GM23338 (cell line): ENCODE data around the gene PACS2. TPM values are rescaled to one million over a fixed set of nuclear protein-coding genes. Genes with fewer than 3 reads are reported as not detected.
A peak's percentile ranks its signal among the peaks of the same experiment; 100 is the strongest.

Source experiments
- ATAC-seq: fragments of 200-7000 bp; cut with Tn5 transposase; 3 replicates; pipeline ENCODE4 v1.9.1; 2020
- DNase-seq: peaks from one replicate; pipeline ENCODE4 v3.0.0-alpha.2; 2015; ENCODE audit warnings: low spot score
- H2AFZ ChIP-seq: fragments of 200-600 bp; sonication (generic); 2 replicates; pipeline ENCODE4 v1.8.0; 2016; ENCODE audit warnings: antibody characterized with exemption, mild to moderate bottlenecking, moderate library complexity
- H3F3A ChIP-seq: fragments of 200-600 bp; sonication (generic); replicated peaks from 2 replicates; pipeline ENCODE4 v1.8.0; 2017; ENCODE audit warnings: antibody characterized with exemption, mixed run types, low read depth
- H3K27ac ChIP-seq: fragments of 200-600 bp; sonication (generic); 2 replicates; pipeline ENCODE4 v1.6.1; 2016; ENCODE audit warnings: low read depth
- H3K27me3 ChIP-seq: fragments of 200-600 bp; sonication (generic); 2 replicates; pipeline ENCODE4 v1.8.0; 2016; ENCODE audit warnings: mild to moderate bottlenecking, mixed run types, moderate library complexity; ENCODE audit not compliant: insufficient read depth
- H3K36me3 ChIP-seq: fragments of 200-600 bp; sonication (generic); 2 replicates; pipeline ENCODE4 v1.8.0; 2016; ENCODE audit warnings: mild to moderate bottlenecking; ENCODE audit not compliant: insufficient read depth
- H3K4me1 ChIP-seq: fragments of 200-600 bp; sonication (generic); 2 replicates; pipeline ENCODE4 v1.8.0; 2016; ENCODE audit warnings: mild to moderate bottlenecking, moderate library complexity; ENCODE audit not compliant: insufficient read depth
- H3K4me2 ChIP-seq: fragments of 200-600 bp; sonication (generic); 2 replicates; pipeline ENCODE4 v1.7.1; 2017; ENCODE audit warnings: mixed run types
- H3K4me3 ChIP-seq: fragments of 200-600 bp; sonication (generic); 2 replicates; pipeline ENCODE4 v1.6.1; 2016; ENCODE audit warnings: mixed run types
- H3K79me2 ChIP-seq: fragments of 200-600 bp; sonication (generic); replicated peaks from 2 replicates; pipeline ENCODE4 v1.8.0; 2017; ENCODE audit warnings: mild to moderate bottlenecking; ENCODE audit not compliant: insufficient read depth
- H3K9me2 ChIP-seq: fragments of 200-600 bp; sonication (generic); 2 replicates; pipeline ENCODE4 v1.8.0; 2017; ENCODE audit not compliant: insufficient read depth
- H4K20me1 ChIP-seq: fragments of 200-600 bp; sonication (generic); replicated peaks from 2 replicates; pipeline ENCODE4 v1.8.0; 2017; ENCODE audit warnings: mild to moderate bottlenecking; ENCODE audit not compliant: insufficient read depth
- H3K27ac Mint-ChIP-seq: 2 replicates; pipeline ENCODE4 v1.8.0; 2020; ENCODE audit warnings: inconsistent platforms, mild to moderate bottlenecking, moderate library complexity, mixed read lengths
- H3K27me3 Mint-ChIP-seq: 3 replicates; pipeline ENCODE4 v1.8.0; 2022; ENCODE audit warnings: low read depth, mild to moderate bottlenecking, moderate library complexity, mixed read lengths, inconsistent platforms; ENCODE audit not compliant: insufficient read depth, poor library complexity
- H3K36me3 Mint-ChIP-seq: 3 replicates; pipeline ENCODE4 v1.8.0; 2021; ENCODE audit warnings: low read depth, mild to moderate bottlenecking, inconsistent platforms, moderate library complexity, mixed read lengths
- H3K4me1 Mint-ChIP-seq: 3 replicates; pipeline ENCODE4 v1.8.0; 2020; ENCODE audit warnings: mild to moderate bottlenecking, inconsistent platforms, mixed read lengths
- H3K4me3 Mint-ChIP-seq: 3 replicates; pipeline ENCODE4 v1.8.0; 2021; ENCODE audit warnings: moderate library complexity, mild to moderate bottlenecking, inconsistent platforms, mixed read lengths
- H3K9me3 Mint-ChIP-seq: 3 replicates; pipeline ENCODE4 v1.8.0; 2020; ENCODE audit warnings: moderate library complexity, mild to moderate bottlenecking, inconsistent platforms, mixed read lengths
- CREB1 ChIP-seq: fragments of 250-450 bp; sonication (Bioruptor Pico); IDR thresholded peaks from 2 replicates; pipeline ENCODE4 v1.5.0; 2020; ENCODE audit warnings: low read depth, mild to moderate bottlenecking, moderate library complexity
- EZH2phosphoT487 ChIP-seq: fragments of 200-600 bp; sonication (generic); IDR thresholded peaks from one replicate; pipeline ENCODE4 v1.8.1; 2018; ENCODE audit warnings: antibody characterized with exemption; ENCODE audit not compliant: unreplicated experiment
- JUNB ChIP-seq: IDR thresholded peaks from one replicate; pipeline ENCODE4 v1.6.1; 2016; ENCODE audit warnings: antibody characterized with exemption; ENCODE audit not compliant: unreplicated experiment
- NANOG ChIP-seq: IDR thresholded peaks from 2 replicates; pipeline ENCODE4 v1.6.1; 2016; ENCODE audit warnings: antibody characterized with exemption, borderline replicate concordance
- STAT1 ChIP-seq: IDR thresholded peaks from one replicate; pipeline ENCODE4 v1.6.1; 2016; ENCODE audit warnings: antibody characterized with exemption; ENCODE audit not compliant: unreplicated experiment
- ZNF114 ChIP-seq: fragments of 250-450 bp; sonication (Bioruptor Pico); IDR thresholded peaks from 2 replicates; pipeline ENCODE4 v1.5.0; 2020; ENCODE audit warnings: mild to moderate bottlenecking, moderate library complexity
- polyA plus RNA-seq: library from polyadenylated mRNA; unstranded; fragments of >200 nt; fragmentation: Nextera tagmentation; extraction: Ambion mirVana; gene quantifications from 2 replicates; pipeline ENCODE4 v1.2.1, GENCODE V29; 2016
- total RNA-seq: library from RNA; depleted of rRNA; stranded (reverse); fragments of >200 nt; shearing (Covaris generic); gene quantifications from 2 replicates; pipeline ENCODE4 v1.2.3, GENCODE V29; 2014
- TF ChIP-seq, protein P1 (sequence below): IDR thresholded peaks from one replicate; pipeline ENCODE4 v1.6.1; 2018; ENCODE audit warnings: antibody characterized with exemption; ENCODE audit not compliant: unreplicated experiment
- TF ChIP-seq, protein P2 (sequence below), 2 experiments: fragments of 200-600 bp in 1 of 2; sonication (generic) in 1 of 2; conservative IDR thresholded peaks; 2 replicates each; pipeline versions ENCODE4 v1.5.1 to v1.6.1; 2016 to 2017; ENCODE audit warnings: antibody characterized with exemption in 2 of 2, low read depth in 2 of 2, mild to moderate bottlenecking in 2 of 2, moderate library complexity in 1 of 2
- TF ChIP-seq, protein P3 (sequence below): IDR thresholded peaks from 2 replicates; pipeline ENCODE4 v1.6.1; 2016; ENCODE audit warnings: antibody characterized with exemption

The PACS2 gene
- total and polyA plus RNA-seq, 2 experiments from 2014 or later = 22.5 to 79.0 TPM

DNA sequence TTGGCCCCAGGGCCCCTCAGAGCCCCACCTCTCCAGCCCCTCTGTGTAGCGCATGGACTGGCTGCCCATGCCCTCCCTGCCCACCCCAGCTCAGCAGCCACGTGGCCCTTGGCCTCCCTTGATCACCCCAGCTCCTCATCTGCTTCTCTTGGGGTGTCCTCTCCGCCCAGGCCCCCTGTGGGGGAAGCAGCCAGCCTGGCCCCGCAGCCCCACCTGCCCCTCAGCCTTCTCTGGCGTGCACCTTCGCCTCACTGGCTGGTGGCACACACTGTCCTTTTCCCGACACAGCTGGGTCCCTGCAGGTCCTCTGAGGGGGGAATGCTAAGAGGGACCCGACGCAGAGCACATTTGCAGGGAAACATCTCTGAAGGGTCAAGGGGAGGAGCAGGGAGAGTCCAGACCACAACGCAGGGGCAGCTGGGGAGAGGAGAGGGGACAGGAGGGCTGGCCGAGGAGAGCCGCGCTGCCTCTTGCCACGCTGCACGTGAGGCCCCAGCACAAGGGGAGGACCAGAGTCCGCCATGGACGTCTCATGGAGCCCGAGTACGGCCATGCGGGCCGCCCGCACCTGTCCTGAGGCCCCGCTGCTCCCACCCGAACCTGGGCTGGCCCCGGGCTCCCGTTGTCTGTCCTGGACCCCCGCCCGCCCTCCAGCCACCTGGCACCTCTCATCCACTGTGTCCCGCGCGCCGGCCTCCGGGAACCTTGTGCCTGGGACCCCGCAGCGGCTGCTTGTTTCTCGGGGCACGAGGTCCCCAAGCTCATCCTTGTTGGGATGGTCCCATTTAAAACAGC is 36.1 kb downstream of the PACS2 start:
- Histone ChIP-seq H3K4me2 (no peak overlapping the region), H3K36me3 (no peaks in the 10 kb centered on the region), H3K4me3 (no peak overlapping the region), H3K27me3 (no peaks in the 10 kb centered on the region), H4K20me1 (peaks cover 8% of the 10 kb centered on the region), H3F3A (no peaks in the 10 kb centered on the region; the same call in 1 of the 2 replicates), H2AFZ (no peak overlapping the region), H3K4me1 (no peaks in the 10 kb centered on the region), H3K9me2 (no peaks in the 10 kb centered on the region), H3K27ac (no peak overlapping the region), H3K79me2 (peaks cover 8% of the 10 kb centered on the region)
- no peak for TF ChIP-seq NANOG
- Mint-ChIP-seq H3K36me3 (peaks cover 3% of the 10 kb centered on the region; the same call in 1 of the 3 replicates), H3K4me1 (peaks cover 5% of the 10 kb centered on the region; the same call in 1 of the 3 replicates), H3K27ac (no peak overlapping the region), H3K4me3 (no peak overlapping the region), H3K27me3 (peaks cover 2% of the 10 kb centered on the region), H3K9me3 (no peaks in the 10 kb centered on the region; the same call in none of the 3 replicates)
- peak; percentile 24 for DNase-seq
- no peak for ATAC-seq

DNA sequence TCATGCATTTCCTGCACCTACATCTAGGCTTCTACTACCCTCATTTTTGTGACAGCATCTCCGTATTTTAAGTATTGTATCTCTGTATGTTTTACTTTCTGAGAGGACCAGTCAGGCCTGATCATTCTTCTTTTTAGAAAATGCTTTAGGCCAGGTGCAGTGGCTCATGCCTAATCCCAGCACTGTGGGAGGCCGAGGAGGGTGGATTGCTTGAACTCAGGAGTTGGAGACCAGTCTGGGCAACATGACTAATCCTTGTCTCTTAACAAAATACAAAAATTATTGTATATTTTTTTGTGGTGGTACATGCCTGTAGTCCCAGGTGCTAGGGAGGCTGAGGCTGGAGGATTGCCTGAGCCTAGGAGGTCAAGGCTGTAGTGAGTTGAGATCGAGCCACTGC is 36.9 kb downstream of the PACS2 start:
- Mint-ChIP-seq H3K4me1 (peaks cover 2% of the 10 kb centered on the region; the same call in 1 of the 3 replicates), H3K27ac (no peak overlapping the region; the same call in 1 of the 2 replicates)
- TF ChIP-seq, protein P1, sequence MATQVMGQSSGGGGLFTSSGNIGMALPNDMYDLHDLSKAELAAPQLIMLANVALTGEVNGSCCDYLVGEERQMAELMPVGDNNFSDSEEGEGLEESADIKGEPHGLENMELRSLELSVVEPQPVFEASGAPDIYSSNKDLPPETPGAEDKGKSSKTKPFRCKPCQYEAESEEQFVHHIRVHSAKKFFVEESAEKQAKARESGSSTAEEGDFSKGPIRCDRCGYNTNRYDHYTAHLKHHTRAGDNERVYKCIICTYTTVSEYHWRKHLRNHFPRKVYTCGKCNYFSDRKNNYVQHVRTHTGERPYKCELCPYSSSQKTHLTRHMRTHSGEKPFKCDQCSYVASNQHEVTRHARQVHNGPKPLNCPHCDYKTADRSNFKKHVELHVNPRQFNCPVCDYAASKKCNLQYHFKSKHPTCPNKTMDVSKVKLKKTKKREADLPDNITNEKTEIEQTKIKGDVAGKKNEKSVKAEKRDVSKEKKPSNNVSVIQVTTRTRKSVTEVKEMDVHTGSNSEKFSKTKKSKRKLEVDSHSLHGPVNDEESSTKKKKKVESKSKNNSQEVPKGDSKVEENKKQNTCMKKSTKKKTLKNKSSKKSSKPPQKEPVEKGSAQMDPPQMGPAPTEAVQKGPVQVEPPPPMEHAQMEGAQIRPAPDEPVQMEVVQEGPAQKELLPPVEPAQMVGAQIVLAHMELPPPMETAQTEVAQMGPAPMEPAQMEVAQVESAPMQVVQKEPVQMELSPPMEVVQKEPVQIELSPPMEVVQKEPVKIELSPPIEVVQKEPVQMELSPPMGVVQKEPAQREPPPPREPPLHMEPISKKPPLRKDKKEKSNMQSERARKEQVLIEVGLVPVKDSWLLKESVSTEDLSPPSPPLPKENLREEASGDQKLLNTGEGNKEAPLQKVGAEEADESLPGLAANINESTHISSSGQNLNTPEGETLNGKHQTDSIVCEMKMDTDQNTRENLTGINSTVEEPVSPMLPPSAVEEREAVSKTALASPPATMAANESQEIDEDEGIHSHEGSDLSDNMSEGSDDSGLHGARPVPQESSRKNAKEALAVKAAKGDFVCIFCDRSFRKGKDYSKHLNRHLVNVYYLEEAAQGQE = no peak
- TF ChIP-seq CREB1 (CRISPR knock-in tag) = no peak
- TF ChIP-seq EZH2phosphoT487 = no peak
- no peak for TF ChIP-seq JUNB
- TF ChIP-seq NANOG = no peak
- TF ChIP-seq, protein P2, sequence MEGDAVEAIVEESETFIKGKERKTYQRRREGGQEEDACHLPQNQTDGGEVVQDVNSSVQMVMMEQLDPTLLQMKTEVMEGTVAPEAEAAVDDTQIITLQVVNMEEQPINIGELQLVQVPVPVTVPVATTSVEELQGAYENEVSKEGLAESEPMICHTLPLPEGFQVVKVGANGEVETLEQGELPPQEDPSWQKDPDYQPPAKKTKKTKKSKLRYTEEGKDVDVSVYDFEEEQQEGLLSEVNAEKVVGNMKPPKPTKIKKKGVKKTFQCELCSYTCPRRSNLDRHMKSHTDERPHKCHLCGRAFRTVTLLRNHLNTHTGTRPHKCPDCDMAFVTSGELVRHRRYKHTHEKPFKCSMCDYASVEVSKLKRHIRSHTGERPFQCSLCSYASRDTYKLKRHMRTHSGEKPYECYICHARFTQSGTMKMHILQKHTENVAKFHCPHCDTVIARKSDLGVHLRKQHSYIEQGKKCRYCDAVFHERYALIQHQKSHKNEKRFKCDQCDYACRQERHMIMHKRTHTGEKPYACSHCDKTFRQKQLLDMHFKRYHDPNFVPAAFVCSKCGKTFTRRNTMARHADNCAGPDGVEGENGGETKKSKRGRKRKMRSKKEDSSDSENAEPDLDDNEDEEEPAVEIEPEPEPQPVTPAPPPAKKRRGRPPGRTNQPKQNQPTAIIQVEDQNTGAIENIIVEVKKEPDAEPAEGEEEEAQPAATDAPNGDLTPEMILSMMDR (conservative IDR thresholded peaks at IDR 0.05; ENCODE audit: low read depth in 2 of 2) = no peak
- TF ChIP-seq STAT1 = no peak
- TF ChIP-seq, protein P3, sequence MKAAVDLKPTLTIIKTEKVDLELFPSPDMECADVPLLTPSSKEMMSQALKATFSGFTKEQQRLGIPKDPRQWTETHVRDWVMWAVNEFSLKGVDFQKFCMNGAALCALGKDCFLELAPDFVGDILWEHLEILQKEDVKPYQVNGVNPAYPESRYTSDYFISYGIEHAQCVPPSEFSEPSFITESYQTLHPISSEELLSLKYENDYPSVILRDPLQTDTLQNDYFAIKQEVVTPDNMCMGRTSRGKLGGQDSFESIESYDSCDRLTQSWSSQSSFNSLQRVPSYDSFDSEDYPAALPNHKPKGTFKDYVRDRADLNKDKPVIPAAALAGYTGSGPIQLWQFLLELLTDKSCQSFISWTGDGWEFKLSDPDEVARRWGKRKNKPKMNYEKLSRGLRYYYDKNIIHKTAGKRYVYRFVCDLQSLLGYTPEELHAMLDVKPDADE = no peak
- TF ChIP-seq ZNF114 (CRISPR knock-in tag) = no peak

More for the DNA sequence above, 36.9 kb downstream of the PACS2 start:
- Histone ChIP-seq H3K27ac (no peak overlapping the region), H4K20me1 (peaks cover 4% of the 10 kb centered on the region), H3F3A (no peaks in the 10 kb centered on the region; the same call in 1 of the 2 replicates), H2AFZ (no peak overlapping the region), H3K79me2 (peaks cover 3% of the 10 kb centered on the region; the same call in 1 of the 2 replicates), H3K4me1 (no peaks in the 10 kb centered on the region), H3K9me2 (no peaks in the 10 kb centered on the region), H3K27me3 (no peaks in the 10 kb centered on the region), H3K4me2 (no peak overlapping the region), H3K36me3 (no peaks in the 10 kb centered on the region), H3K4me3 (no peak overlapping the region)
- Mint-ChIP-seq H3K9me3 (no peaks in the 10 kb centered on the region; the same call in 1 of the 3 replicates), H3K4me3 (no peak overlapping the region), H3K27me3 (peaks cover 2% of the 10 kb centered on the region), H3K36me3 (no peaks in the 10 kb centered on the region)
- ATAC-seq (no peak), DNase-seq (no peak)
